Lower lobe of right lung (tissue), 2 donors: ENCODE measurements around the gene CDC42EP1. TPM values are rescaled to one million over a fixed set of nuclear protein-coding genes. Genes with fewer than 3 reads are reported as not detected.
"Not testable (repeated sequence)": the region's sequence is repeated elsewhere in the genome, so short reads cannot be mapped to it uniquely, and the experiment has no call there.

Experiments
- ATAC-seq, 2 donors: fragments of 200-7000 bp; cut with Tn5 transposase; one replicate each; pipeline ENCODE4 v1.9.1; 2020 to 2022; ENCODE audit warnings: mild to moderate bottlenecking in 2 of 2, moderate library complexity in 2 of 2
- DNase-seq: peaks from one replicate; pipeline ENCODE4 v3.0.0-alpha.2; 2020
- H3K27ac ChIP-seq: fragments of 200-600 bp; one replicate; pipeline ENCODE4 v1.8.0; 2022
- H3K27me3 ChIP-seq: fragments of 200-600 bp; one replicate; pipeline ENCODE4 v1.8.0; 2022; ENCODE audit warnings: low read depth
- H3K36me3 ChIP-seq: fragments of 200-600 bp; one replicate; pipeline ENCODE4 v1.8.0; 2022; ENCODE audit warnings: mild to moderate bottlenecking
- H3K4me1 ChIP-seq: fragments of 200-600 bp; one replicate; pipeline ENCODE4 v1.8.0; 2022
- H3K4me3 ChIP-seq: fragments of 200-600 bp; one replicate; pipeline ENCODE4 v1.8.0; 2022; ENCODE audit warnings: mild to moderate bottlenecking
- H3K9me3 ChIP-seq: fragments of 200-600 bp; one replicate; pipeline ENCODE4 v1.8.0; 2022
- CTCF ChIP-seq: fragments of 200-600 bp; IDR thresholded peaks from one replicate; pipeline ENCODE4 v1.8.0; 2022; ENCODE audit warnings: antibody characterized with exemption, mild to moderate bottlenecking
- intact Hi-C: fragments of 100-400 bp; cut with DNase I; formaldehyde crosslinking; loops from one replicate; pipeline ENCODE4 v1.11.0; 2022
- total RNA-seq: library from RNA; stranded (reverse); fragmentation: NEBNext Ultra II Directional; extraction: Animal tissue kit (Norgen Biotek cat#: 25700); gene quantifications from one replicate; pipeline ENCODE4 v1.2.1, GENCODE V29; 2021
- donor health status: DM: no; HTN: yes; CAD: no; lungs with severe emphysema.

Gene CDC42EP1
- total RNA-seq, 1 donor from 2014 or later: 46.0 TPM

- H3K4me3 ChIP-seq: no peak overlapping the region
- peak; percentile 73 for DNase-seq
- H3K4me1 ChIP-seq: peaks cover 86% of the 10 kb centered on the region
Observed at GRCh38 chr22:37549704-37550059, 10.6 kb upstream of the CDC42EP1 start.

GRCh38 chr22:37550921-37551320 is 9.4 kb upstream of the CDC42EP1 start:
- H3K27me3 ChIP-seq, H3K9me3 ChIP-seq, intact Hi-C loops, H3K4me3 ChIP-seq, ATAC-seq, H3K36me3 ChIP-seq, DNase-seq: not testable (repeated sequence)
- Histone ChIP-seq H3K27ac (peak overlapping the region; percentile 72), H3K4me1 (peaks cover 74% of the 10 kb centered on the region)

More at GRCh38 chr22:37549704-37550059, 10.6 kb upstream of the CDC42EP1 start:
- TF ChIP-seq CTCF: peak; percentile 23
- Histone ChIP-seq H3K9me3 (no peaks in the 10 kb centered on the region), H3K27me3 (no peaks in the 10 kb centered on the region), H3K36me3 (no peaks in the 10 kb centered on the region), H3K27ac (peak overlapping the region; percentile 93)
- intact Hi-C loops: loop anchor here (10.0 kb wide), 1 partner anchor 45 kb away; no protein-coding TSS in a partner anchor
- ATAC-seq: peak in 1 of 2 donors; percentile 23

- Histone ChIP-seq H3K9me3 (no peaks in the 10 kb centered on the region), H3K4me3 (no peak overlapping the region), H3K36me3 (no peaks in the 10 kb centered on the region), H3K4me1 (peaks cover 69% of the 10 kb centered on the region), H3K27me3 (no peaks in the 10 kb centered on the region), H3K27ac (peak overlapping the region; percentile 72)
- no peak for TF ChIP-seq CTCF
- DNase-seq: no peak
- no peak for ATAC-seq
- intact Hi-C loops: no loop called here
Observed at GRCh38 chr22:37551981-37552380, 8.3 kb upstream of the CDC42EP1 start.

GRCh38 chr22:37552524-37553163 is 7.6 kb upstream of the CDC42EP1 start:
- ATAC-seq (peak; percentile 4 to 8), DNase-seq (no peak)
- intact Hi-C loops: no loop called here
- Histone ChIP-seq H3K4me1 (peaks cover 69% of the 10 kb centered on the region), H3K9me3 (no peaks in the 10 kb centered on the region), H3K4me3 (no peak overlapping the region), H3K36me3 (no peaks in the 10 kb centered on the region), H3K27me3 (no peaks in the 10 kb centered on the region), H3K27ac (peak overlapping the region; percentile 72)
- TF ChIP-seq CTCF: no peak

GRCh38 chr22:37553725-37554124 is 6.6 kb upstream of the CDC42EP1 start:
- ATAC-seq: no peak
- H3K27me3 ChIP-seq: no peaks in the 10 kb centered on the region
- no peak overlapping the region for H3K27ac ChIP-seq
- no peak for DNase-seq
- intact Hi-C loops: no loop called here
- no peaks in the 10 kb centered on the region for H3K9me3 ChIP-seq
- H3K4me3 ChIP-seq: no peak overlapping the region
- H3K36me3 ChIP-seq: no peaks in the 10 kb centered on the region
- TF ChIP-seq CTCF: no peak
- peaks cover 64% of the 10 kb centered on the region for H3K4me1 ChIP-seq

- Histone ChIP-seq H3K4me1 (peaks cover 64% of the 10 kb centered on the region), H3K27ac (no peak overlapping the region)
- intact Hi-C loops: no loop called here
Observed at GRCh38 chr22:37555029-37555428, 5.3 kb upstream of the CDC42EP1 start.

More at GRCh38 chr22:37555029-37555428, 5.3 kb upstream of the CDC42EP1 start:
- Histone ChIP-seq H3K36me3 (no peaks in the 10 kb centered on the region), H3K9me3 (no peaks in the 10 kb centered on the region), H3K27me3 (no peaks in the 10 kb centered on the region), H3K4me3 (no peak overlapping the region)
- ATAC-seq: no peak
- no peak for DNase-seq
- TF ChIP-seq CTCF: no peak
